ENCODE results near the gene MACROH2A2.
"Not testable (repeated sequence)": the region's sequence is repeated elsewhere in the genome, so short reads cannot be mapped to it uniquely, and the experiment has no call there.

The MACROH2A2 gene

GRCh38 chr10:70106958-70107791, 54.5 kb downstream of the MACROH2A2 start:
- peak; percentile 67 for DNase-seq

- DNase-seq = no peak
These were observed 56.6 kb downstream of the MACROH2A2 start for GRCh38 chr10:70109064-70109729.

- no peak for DNase-seq
These were observed 58.9 kb downstream of the MACROH2A2 start for GRCh38 chr10:70111496-70111895.

GRCh38 chr10:70112071-70112470, 59.4 kb downstream of the MACROH2A2 start:
- DNase-seq = no peak

GRCh38 chr10:70114902-70115301, 62.3 kb downstream of the MACROH2A2 start:
- no peak for DNase-seq

GRCh38 chr10:70115948-70116682, 63.5 kb downstream of the MACROH2A2 start:
- peak; percentile 58 for DNase-seq

- no peak for DNase-seq
These were observed 65.0 kb downstream of the MACROH2A2 start for GRCh38 chr10:70117646-70118045.

GRCh38 chr10:70118196-70118595, 65.5 kb downstream of the MACROH2A2 start:
- DNase-seq = no peak

GRCh38 chr10:70119197-70119596, 66.6 kb downstream of the MACROH2A2 start:
- DNase-seq = no peak

GRCh38 chr10:70119623-70120022, 67.0 kb downstream of the MACROH2A2 start:
- no peak for DNase-seq

- DNase-seq = no peak
These were observed 67.8 kb downstream of the MACROH2A2 start for GRCh38 chr10:70120417-70120816.

- no peak for DNase-seq
These were observed 68.8 kb downstream of the MACROH2A2 start for GRCh38 chr10:70121281-70121949.

- no peak for DNase-seq
These were observed 70.1 kb downstream of the MACROH2A2 start for GRCh38 chr10:70122742-70123141.

GRCh38 chr10:70123166-70123565, 70.5 kb downstream of the MACROH2A2 start:
- not testable (repeated sequence) for DNase-seq

GRCh38 chr10:70123817-70124216, 71.2 kb downstream of the MACROH2A2 start:
- no peak for DNase-seq

GRCh38 chr10:70124415-70124814, 71.8 kb downstream of the MACROH2A2 start:
- no peak for DNase-seq

- DNase-seq = no peak
These were observed 72.3 kb downstream of the MACROH2A2 start for GRCh38 chr10:70124918-70125317.

- DNase-seq = no peak
These were observed 73.4 kb downstream of the MACROH2A2 start for GRCh38 chr10:70125918-70126552.

- DNase-seq = no peak
These were observed 74.2 kb downstream of the MACROH2A2 start for GRCh38 chr10:70126700-70127395.

- no peak for DNase-seq
These were observed 78.4 kb downstream of the MACROH2A2 start for GRCh38 chr10:70130878-70131559.

- peak; percentile 36 for DNase-seq
These were observed 78.9 kb downstream of the MACROH2A2 start for GRCh38 chr10:70131560-70131937.

Measured in NCI-H146 (cell line).